Stimulated activated CD4-positive, alpha-beta T cell treated with anti-CD3 and anti-CD28 coated beads, Interleukin-1b, Interleukin-23, amount 100 ng/mL, for 24 hours (primary cell): Measurements from ENCODE around the gene SMCO4.
"Not testable (repeated sequence)": the region's sequence is repeated elsewhere in the genome, so short reads cannot be mapped to it uniquely, and the experiment has no call there.

Source experiments
- DNase-seq, 4 experiments: peaks; one replicate each; pipeline ENCODE4 v3.0.0-alpha.2; 2020; ENCODE audit warnings: low read depth in 4 of 4, low spot score in 1 of 4

Gene SMCO4, protein sequence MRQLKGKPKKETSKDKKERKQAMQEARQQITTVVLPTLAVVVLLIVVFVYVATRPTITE

DNA sequence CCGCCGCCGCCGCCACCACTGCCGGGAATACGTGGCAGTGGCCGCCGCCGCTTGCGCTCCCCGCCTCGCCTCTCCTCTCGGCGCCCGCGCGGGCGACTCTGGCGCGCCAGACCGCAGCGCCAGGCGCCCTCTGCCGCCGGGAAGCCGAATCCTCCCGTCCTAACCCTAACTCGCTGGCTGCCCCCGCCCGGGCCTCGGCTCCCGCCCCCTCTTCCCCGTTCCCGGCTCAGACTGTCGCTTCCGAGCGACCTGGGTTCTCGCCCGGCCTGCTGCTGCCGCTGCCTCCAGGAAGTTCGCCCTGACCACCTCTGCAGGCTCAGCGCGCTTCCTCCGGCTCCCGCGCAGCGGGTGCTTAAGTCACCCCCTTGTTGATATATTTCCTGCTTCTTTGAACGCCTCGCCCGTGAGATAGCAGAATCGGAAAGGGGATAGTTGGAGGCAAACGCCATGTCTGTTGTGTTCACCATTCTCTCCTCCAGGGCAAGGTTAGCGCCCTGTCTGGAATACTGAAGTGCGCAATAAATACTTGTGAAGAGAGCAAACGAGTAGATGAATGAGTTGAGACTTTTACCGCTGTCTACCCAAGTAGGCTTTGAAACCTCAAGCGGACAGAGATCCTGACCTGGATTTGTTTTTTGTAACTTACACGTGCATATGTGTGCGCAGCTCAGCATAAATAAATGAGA lies at the start of gene SMCO4:
Gene SMCO4 (minus strand): TSS at position 100 of the 686 bp plus-strand sequence. CDS start 64,202 bp downstream, outside the sequence.
- DNase-seq = peak; percentile 23 to 65 (median 51)

DNA sequence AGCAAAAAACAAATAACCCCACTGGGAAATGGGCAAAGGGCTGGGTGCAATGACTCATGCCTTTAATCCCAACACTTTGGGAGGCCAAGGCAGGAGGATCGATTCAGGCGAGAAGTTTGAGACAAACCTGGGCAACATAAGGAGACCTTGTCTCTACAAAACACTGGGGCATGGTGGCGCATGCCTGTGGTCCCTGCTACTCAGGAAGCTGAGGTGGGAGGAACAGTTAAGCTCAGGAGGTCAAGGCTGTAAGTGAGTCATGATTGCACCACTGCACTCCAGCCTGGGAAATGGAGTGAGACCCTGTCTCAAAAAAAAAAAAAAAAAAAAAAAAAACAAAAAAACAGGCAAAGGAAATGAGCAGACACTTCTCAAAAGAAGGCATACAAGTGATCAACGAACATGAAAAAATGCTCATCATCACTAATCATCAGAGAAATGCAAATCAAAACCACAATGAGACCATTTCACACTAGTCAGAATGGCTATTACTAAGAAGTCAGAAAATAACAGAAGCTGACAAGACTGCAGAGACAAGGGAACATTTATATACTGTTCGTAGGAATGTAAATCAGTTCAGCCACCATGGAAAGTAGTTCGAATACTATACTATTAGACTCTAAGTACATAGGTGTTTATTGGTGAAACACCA lies 48.2 kb upstream of the SMCO4 start:
- no peak for DNase-seq

DNA sequence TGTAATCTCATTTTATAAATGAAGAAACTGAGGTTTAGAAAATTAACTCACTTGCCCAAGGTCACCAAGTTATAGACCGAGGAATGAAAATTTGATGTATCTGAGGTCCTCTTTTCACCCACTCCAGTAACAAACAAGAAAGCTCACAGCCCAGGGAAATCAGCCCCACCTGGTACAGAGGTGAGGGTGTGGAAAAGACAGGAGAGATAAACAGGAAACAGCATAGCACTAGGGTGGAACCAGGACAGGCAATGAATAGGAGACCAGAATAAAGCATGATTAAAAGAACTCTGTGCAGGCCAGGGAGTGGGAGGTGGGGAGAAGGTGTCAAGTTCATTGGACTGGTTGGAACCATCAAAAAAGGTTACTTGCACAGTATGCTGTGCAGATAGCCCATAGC lies 46.2 kb upstream of the SMCO4 start:
- no peak for DNase-seq

DNA sequence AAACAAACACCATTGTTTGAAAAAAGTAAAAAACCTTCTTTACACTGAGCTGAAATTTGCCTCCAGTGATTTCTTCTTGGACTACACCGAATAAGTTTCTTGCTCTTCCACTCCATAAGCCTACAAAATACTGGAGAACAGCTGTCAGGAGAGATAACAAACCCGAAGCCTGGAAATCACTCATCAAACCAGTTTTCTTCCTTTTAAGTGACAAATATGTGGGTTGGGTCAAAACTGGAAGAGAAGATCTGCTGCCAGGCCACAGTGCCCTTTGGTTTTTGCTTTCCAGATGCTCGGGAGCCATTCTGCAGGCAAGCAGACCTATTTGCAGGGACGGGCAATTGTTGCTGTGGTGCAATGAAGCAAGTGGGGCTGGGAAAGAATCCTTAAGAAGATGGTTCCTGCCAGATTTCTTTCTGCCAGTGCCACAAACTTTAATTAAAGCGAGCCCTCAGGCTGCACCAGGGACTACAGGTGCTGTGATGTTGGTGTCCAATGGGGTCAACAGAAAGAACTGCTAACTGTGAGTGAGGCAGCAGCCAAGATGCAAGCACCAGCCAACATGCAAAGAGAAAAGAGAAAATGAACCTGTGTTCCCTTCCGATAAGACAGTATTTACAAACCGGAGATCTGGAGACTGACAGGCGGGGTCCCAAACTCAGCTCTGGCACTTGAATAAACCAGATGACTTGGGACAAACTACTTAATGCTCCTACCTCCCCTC lies 44.8 kb upstream of the SMCO4 start:
- no peak for DNase-seq

DNA sequence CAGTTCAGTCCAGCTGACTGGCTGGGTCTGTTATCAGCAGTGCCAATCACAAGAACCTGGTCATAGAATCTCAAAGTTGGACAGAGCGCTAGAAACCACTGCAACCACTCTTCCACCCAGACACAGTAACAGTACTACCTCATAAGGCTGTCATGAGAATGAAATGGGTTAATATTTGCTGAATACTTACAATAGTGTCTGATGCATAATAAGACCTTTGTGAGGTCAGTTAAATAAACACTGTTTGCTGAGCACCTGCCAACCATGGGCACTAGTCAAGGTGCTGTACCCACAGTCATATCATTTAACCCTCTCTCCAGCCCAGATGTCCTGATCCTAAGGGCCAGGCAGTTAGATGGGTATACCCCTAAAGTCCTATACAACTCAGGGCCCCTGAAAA lies 44.2 kb upstream of the SMCO4 start:
- DNase-seq = not testable (repeated sequence)

DNA sequence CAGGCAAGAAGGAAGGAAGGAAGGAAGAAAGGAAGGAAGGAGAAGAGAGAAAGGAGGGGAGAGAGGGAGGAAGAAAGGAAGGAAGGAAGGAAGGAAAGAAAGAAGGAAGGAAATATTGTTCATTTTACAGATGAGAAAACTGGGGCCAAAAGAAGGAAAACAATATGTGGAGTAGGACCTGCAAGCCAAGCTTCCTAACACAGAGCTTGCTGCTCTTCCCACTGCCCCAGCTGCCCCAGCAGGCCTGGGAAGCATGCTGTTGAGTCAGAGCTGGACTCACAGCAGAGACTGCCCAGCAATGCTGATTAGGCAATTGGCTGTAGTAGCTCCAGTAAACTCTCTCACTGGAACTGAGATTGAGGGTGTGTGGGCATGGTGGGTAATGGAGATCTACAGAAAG lies 42.6 kb upstream of the SMCO4 start:
- DNase-seq = no peak

DNA sequence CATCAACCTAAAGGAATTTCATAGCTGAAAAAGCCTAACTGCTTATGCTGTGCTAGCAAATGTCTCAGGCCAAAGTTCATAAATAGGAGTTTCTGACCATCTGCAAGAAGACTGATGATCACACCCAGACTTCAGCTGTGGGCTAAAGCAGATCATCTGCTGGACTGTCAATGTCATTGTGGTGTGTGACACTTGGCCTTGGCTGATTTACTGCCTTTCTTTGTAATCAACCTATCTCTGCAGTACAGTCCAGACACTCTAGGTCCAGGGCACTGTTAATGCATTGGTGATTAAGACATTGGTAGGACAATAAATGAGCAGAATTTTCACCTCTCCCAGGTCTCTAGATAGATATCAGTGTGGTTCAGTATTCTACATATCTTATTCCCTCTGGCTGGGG lies 40.3 kb upstream of the SMCO4 start:
- DNase-seq = no peak

DNA sequence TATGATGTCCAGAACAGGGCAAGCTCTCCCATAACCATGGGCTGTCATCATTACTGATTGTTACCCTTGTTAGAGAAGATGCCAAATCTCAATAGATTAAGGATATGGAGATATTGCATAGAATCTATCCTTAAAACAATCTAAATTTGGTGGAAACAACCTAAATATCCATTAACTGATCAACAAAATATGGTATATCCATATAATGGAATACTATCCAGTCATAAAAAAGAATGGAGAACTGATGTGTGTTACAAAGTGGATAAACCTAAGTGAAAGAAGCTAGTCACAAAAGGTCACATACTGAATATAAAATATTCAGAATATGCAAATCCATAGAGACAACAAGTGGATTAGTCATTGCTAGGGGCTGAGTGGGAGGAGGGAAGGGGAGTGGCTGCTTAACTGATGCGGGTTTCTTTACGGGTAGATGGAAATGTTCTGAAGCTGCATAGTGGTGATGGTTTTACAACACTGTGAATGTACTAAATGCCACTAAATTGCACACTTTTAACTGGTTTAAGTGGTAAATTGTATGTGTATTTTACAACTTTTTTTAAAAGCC lies 36.1 kb upstream of the SMCO4 start:
- no peak for DNase-seq

DNA sequence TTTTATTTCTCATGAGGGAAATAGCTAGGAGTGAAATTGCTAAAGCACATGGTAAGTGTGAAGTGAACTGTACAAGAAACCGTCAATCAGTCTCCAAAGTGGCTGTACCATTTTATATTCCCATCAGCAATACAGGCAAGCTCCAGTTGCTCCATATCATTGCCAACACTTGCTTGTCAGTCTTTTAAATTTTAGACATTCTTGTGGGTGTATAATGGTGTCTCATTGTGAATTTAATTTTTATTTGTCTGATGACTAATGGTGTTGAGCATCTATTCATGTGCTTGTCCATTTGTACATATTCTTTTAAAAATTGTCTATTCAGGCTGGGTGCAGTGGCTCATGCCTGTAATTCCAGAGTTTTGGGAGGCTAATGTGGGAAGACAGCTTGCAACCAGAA lies 34.1 kb upstream of the SMCO4 start:
- DNase-seq = no peak

DNA sequence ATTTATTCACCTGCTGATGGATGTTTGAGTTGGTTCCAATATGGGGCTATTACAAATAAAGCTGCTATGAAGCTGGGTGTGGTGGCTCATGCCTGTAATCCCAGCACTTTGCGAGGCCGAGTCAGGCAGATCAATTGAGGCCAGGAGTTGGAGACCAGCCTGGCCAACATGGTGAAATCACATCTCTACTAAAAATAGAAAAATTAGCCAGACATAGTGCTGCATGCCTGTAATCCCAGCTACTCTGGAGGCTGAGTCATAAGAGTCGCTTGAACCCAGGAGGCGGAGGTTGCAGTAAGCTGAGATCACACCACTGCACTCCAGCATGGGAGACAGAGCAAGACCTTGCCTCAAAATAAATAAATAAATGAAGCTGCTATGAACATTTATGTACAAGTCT lies 33.7 kb upstream of the SMCO4 start:
- not testable (repeated sequence) for DNase-seq

DNA sequence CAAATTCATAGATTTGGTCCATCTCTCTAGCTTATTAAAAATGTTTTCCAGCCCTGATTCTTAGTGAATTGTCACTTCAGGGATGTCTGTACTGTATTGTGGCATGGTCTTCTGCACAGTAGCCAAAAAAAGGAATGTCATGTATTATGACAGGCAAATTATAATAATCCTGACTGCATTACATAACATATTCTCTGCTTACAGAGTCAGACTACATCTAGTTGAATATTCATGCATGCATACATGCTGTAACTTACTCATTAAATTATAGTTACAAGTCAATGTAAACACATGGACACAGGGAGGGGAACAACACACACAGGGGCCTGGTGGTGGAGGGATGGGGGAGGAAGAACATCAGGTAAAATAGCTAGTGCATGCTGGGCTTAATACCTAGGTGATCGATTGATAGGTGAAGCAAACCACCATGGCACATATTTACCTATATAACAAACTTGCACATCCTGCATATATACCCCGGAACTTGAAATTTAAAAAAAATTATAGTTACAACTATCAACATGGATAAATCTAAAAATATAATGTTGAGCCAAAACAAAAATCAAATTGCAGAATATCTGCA lies 31.5 kb upstream of the SMCO4 start:
- DNase-seq = no peak

DNA sequence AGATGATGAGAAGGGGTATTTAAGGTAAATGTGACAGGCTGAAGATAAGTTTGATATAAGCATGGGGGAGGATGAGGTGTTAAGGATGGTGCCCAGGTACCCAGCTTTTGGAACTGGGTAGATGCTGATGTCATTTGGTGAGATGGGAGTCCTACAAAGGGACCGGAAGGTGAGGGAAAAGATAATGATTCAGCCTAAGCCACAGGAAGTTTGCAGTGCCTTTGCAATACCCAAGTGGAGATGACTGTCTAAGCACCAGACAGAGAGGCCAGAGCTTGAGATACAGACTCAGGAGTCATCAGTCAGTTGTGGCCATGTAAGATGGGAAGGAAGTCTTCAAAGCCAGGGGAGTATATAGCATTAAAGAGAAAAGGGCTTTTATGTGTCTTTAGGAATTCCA lies 30.0 kb upstream of the SMCO4 start:
- DNase-seq = no peak

DNA sequence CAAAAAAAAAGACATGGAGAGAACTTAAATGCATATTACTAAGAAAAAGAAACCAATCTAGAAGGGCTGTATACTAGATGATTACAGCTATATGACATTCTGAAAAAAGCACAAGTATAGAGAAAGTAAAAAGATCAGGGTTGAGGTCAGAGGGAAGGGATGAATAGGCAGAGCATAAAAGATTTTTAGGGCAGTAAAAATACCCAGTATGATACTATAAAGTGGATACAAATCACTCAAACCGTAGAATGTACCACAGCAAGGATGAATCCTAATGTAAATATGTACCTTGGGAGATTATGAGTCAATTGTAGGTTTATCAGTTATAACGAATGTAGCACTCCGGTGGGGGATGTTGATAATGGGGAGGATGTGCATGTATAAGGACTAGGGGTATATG lies 29.4 kb upstream of the SMCO4 start:
- DNase-seq = no peak

DNA sequence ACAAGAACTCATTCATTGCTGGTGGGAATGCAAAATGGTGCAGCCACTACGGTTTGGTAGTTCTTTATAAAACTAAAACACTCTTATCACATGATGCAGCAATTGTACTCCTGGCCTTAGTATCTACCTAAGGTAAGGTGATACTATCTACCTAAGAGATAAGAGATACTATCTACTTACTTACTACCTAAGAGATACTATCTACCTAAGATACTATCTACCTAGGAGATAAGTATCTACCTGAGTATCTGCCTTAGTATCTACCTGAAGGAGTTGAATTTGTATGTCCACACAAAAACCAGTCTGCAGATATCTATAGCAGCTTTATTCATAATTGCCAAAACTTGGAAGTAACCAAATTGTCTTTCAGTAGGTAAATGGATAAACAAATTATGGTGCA lies 29.0 kb upstream of the SMCO4 start:
- DNase-seq = no peak

DNA sequence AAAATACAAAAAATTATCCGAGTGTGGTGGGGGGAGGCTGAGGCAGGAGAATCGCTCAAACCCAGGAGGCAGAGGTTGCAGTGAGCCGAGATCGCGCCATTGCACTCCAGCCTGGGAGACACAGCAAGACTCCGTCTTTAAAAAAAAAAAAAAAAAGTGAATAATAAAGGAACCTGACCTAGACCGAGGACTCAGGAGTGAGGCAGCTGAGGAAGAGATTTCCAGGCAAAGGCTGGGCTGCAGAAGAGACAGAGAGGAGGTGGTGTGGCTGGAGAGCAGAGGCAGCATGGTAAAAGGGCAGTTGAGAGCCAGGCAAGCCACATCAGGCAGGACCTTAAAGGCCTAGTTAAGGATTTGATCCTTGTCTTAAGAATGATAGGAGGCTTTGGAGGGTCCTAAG lies 28.4 kb upstream of the SMCO4 start:
- DNase-seq = no peak

DNA sequence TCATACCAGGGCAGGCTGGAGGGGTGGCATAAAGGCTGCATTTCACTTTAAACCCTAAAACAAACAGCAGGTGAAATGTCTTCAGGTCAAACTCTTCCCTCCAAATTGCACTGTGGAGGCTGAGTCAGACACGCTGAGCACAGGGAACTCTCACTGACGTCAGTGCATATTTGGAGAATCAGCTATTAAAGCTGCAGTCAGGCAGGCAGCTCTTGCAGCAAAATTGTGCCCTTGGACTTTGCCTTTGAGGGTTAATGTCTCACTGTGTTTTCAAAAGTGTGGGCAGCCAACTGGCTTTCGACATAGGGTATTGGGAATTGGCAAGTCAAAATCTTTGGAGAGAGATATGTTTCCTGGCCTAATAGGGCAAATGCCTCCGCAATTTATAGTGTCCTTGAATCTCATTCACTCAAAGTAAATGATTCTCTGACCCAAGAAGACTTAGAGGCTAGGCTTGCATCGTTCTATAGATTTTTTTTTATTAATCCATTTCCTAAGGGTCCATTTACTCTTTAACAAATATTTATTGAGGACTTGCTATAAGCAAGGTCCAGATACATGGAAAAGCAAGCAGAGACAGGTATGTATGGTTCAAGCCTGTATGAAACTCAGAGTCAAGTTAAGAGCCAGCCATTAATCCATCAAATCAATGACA lies 27.7 kb upstream of the SMCO4 start:
- DNase-seq = no peak

DNA sequence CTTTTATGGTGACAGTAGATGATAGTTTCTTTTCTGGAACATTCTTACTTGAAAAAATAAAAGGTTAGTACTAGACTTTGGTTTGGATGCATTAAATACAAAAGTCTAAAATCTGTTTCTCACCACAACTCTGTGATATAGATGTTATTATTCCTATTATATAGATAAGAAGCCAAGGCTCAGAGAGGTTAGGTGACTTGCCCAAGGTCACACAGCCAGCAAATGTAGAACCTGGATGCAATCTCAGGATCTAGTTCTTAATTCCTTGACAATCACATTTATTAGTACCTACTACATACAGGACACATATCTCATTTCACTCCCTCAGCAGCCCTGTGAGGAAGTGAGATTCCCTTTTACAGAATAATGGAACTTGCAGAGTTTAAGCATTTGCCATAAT lies 26.3 kb upstream of the SMCO4 start:
- DNase-seq = no peak

DNA sequence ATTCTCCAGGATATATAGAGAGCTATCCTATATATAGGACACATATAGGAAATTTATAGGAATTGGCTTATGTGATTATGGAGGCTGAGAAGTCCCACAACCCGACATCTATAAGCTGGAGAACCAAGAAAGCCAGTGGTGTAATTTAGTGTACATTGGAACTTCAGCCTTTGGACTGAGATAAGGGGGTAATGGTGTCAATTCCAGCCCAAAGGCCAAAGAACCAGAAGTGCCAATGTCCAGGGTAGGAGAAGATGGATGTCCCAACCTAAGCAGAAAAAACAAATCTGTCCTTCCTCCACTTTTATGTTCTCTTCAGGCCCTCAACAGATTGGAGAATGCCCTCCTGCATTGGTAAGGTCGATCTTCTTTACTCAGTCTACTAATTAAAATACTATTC lies 25.5 kb upstream of the SMCO4 start:
- DNase-seq = no peak

DNA sequence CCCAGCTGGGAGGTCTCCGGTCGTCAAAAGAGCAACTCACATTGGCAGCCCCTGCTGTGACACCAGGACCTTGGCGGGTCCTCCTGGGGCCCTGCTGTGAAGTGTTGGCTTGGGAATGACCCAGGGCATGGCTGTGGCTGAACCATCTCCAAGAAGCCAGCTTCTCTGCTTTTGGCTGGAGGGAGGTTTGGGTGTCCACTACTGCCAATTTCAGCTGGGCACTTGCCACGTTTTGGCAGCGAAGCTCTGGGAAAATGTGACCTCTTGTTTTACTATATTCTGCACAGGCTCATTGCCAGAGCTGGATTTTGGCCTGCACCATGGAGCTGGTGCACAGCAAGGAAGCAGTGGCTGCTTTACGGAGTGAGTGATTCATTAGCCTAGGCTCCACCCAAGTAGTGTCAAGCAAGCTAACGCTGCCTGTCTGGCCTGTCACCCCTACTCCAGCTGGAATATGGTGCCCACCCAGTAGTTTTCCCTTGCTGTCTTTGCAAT lies 24.3 kb upstream of the SMCO4 start:
- DNase-seq = no peak

DNA sequence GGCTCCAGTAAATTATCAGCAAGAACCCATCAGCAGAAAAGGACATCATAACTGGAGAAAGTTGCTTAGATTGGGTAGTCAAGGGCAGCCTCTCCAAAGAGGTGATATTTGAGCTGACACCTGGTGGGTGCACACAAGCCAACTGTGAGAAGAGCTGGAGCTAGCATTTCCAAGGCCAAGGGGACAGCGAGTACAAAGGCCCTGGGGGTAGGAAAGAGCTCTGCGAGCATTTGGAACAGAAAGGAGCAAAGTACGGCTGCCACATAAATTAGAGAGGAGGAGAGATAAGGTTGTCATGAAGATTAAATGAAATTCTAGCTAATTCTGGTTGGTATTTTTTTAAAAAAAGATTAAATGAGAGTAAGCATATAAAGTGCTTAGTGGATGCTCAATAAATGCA lies 21.7 kb upstream of the SMCO4 start:
- no peak for DNase-seq

DNA sequence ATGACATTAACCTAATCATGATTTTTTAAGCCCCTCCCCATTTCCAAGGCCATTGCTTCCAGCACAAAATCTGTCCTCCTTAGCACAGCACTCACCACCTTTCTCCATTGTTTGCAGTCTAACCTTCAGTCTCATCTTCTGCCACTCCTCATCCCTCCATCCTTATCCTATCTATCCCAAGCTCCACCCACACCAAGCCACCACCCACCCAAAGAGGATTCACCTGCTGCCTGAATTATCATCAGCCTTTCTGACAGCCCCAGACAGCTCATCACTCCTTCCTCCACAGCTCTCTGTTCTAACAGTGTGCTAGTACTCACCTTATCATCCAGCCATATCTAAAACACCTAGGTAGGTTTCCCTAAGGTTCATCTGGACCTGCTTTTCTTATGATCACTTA lies 20.7 kb upstream of the SMCO4 start:
- DNase-seq = no peak
